Measurements from ENCODE around the gene C1QA.
"Not testable (repeated sequence)": the region's sequence is repeated elsewhere in the genome, so short reads cannot be mapped to it uniquely, and the experiment has no call there.

C1QA gene

GRCh38 chr1:22643381-22643780, 7.0 kb downstream of the C1QA start, which contains the start of gene C1QC:
Gene C1QC (plus strand): TSS chr1:22643633. CDS start chr1:22644024, 391 bp downstream.
- no peak for DNase-seq

GRCh38 chr1:22643928-22644327, 7.5 kb downstream of the C1QA start:
- DNase-seq = no peak

- no peak for DNase-seq
Measured at GRCh38 chr1:22645931-22646330, 9.5 kb downstream of the C1QA start.

- no peak for DNase-seq
Measured at GRCh38 chr1:22646384-22646783, 10.0 kb downstream of the C1QA start.

- no peak for DNase-seq
Measured at GRCh38 chr1:22650089-22650693, 13.8 kb downstream of the C1QA start.

GRCh38 chr1:22651941-22652856, 15.8 kb downstream of the C1QA start:
- no peak for DNase-seq

GRCh38 chr1:22652881-22653316, 16.5 kb downstream of the C1QA start, which contains the start of gene C1QB:
Gene C1QB (plus strand): TSS chr1:22653236. CDS start chr1:22659463, 6,227 bp downstream.
- no peak for DNase-seq

GRCh38 chr1:22654692-22655091, 18.3 kb downstream of the C1QA start:
- no peak for DNase-seq

GRCh38 chr1:22658385-22659163, 22.1 kb downstream of the C1QA start:
- DNase-seq = no peak

GRCh38 chr1:22660716-22661241, 24.4 kb downstream of the C1QA start:
- no peak for DNase-seq

GRCh38 chr1:22661880-22662279, 25.5 kb downstream of the C1QA start:
- DNase-seq = no peak

GRCh38 chr1:22662318-22662717, 25.9 kb downstream of the C1QA start:
- DNase-seq = no peak

GRCh38 chr1:22662986-22663408, 26.6 kb downstream of the C1QA start:
- DNase-seq = no peak

GRCh38 chr1:22665752-22666151, 29.3 kb downstream of the C1QA start:
- no peak for DNase-seq

- DNase-seq = no peak
Measured at GRCh38 chr1:22666412-22666811, 30.0 kb downstream of the C1QA start.

GRCh38 chr1:22668840-22669239, 32.4 kb downstream of the C1QA start:
- not testable (repeated sequence) for DNase-seq

GRCh38 chr1:22670352-22670975, 34.0 kb downstream of the C1QA start:
- DNase-seq = no peak

GRCh38 chr1:22671999-22672398, 35.6 kb downstream of the C1QA start:
- DNase-seq = no peak

GRCh38 chr1:22673486-22674409, 37.3 kb downstream of the C1QA start:
- DNase-seq = no peak

- no peak for DNase-seq
Measured at GRCh38 chr1:22674410-22674749, 38.0 kb downstream of the C1QA start.

GRCh38 chr1:22676151-22676550, 39.7 kb downstream of the C1QA start:
- not testable (repeated sequence) for DNase-seq

Measured in amniotic stem cell (primary cell).